Measurements from ENCODE around the gene GGTLC2.
A peak's percentile ranks its signal among the peaks of the same experiment; 100 is the strongest.
"Not testable (repeated sequence)": the region's sequence is repeated elsewhere in the genome, so short reads cannot be mapped to it uniquely, and the experiment has no call there.

Gene GGTLC2

DNA sequence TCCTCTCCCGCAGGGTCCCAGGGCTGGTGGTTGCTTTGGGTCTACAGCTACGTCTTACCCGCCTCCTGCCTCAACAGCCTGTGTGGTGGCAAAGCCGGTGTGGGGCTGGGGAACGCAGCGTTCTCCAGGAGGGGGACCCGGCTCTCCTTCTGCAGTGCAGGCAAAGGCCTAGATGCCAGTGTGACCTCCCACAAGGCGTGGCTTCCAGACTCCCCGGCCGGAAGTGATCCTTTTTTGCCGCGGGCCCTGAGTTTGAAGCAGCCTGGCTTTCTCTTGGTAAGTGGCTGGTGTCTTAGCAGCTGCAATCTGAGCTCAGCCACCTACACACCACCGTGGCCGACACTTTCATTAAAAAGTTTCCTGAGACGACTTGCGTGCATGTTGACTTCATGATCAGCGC is 6.1 kb upstream of the GGTLC2 start:
- DNase-seq (ENCODE audit: low read depth), result peak; percentile 11

DNA sequence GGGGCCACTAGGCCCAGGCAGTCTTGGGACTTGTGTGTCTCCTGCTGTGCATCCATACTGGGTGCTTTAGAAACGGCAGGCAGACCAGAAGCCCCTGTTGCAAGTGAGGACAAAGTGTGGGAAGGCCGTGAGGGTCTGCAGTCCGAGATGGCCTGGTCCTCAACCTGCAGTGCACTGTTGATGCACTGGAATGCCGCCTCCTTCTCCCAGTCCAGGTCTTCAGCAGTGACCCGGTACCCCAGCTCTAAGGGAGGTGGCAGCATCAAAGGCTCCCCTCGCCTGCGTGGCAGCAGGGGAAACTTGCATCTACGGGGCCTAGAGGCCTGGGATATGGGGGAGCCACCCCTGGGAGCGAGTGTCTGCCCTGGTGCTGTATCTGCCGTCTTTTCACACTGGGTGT is 2.2 kb upstream of the GGTLC2 start:
- DNase-seq (ENCODE audit: low read depth), result not testable (repeated sequence)

DNA sequence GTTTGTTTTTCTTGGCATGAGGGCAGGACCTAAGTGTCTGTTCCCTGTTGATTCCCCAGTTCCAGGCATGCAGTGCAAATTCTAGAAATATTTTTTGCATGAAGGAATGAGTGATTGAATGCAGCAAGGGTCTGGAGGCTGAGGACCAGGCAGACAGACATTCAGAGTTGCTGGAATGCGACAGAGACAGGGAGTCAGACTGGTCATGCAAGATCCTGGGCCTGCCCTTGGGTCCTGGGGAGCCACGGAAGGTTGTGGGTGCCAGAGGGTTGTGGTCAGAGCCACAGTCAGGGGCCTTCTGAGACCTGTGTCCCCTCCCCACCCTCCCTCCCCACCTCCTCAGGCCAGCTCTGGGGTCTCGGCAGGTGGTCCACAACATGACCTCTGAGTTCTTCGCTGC is 1.6 kb downstream of the GGTLC2 start:
- peak; percentile 19 for DNase-seq (ENCODE audit: low read depth)

DNA sequence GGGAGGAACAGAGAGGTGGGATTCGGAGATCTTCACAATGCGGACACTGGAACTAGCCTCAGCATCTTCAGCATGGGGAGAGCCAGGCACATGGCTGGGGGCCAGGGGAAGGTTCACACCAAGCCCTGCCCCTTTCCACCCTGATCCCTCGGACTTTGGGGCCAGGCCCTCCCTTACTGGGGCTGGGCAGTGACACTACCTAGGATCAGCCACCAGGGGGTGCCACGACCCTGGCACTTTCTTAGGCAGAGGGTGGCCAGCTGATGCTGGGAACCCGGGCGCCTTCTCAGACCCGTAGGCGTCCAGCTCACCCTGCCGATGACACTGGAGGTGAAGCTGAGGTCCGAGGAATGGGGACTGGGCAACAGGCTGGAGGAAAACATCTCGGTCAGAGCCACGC is 3.5 kb downstream of the GGTLC2 start:
- DNase-seq (ENCODE audit: low read depth), result not testable (repeated sequence)

DNA sequence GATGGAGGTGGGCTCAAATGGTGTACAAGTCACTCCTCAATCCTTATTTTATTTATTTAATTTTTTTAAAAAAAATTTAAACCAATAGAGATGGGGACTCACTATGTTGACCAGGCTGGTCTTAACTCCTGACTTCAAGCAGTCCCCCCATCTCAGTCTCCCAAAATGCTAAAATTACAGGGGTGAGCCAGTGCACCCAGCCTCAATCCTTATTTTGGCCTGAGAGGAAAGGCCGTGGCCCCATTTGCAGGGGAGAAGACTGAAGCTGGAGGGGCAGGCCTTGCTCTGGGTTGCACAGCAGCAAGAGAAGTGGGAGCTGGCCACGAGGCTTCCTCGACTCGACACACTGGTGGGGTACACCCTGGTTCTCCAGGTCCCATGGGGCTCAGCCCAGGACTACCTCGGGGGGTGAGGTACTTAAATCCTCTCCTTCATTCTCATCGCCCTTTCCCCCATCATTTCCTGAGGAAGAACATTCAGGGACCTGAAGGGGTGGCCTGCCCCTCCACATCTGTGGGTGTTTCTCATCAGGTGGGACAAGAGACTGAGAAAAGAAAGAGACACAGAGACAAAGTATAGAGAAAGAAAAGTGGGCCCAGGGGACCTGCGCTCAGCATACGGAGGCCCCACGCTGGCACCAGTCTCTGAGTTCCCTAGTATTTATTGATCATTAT is 4.6 kb downstream of the GGTLC2 start:
- DNase-seq (ENCODE audit: low read depth), result not testable (repeated sequence)

DNA sequence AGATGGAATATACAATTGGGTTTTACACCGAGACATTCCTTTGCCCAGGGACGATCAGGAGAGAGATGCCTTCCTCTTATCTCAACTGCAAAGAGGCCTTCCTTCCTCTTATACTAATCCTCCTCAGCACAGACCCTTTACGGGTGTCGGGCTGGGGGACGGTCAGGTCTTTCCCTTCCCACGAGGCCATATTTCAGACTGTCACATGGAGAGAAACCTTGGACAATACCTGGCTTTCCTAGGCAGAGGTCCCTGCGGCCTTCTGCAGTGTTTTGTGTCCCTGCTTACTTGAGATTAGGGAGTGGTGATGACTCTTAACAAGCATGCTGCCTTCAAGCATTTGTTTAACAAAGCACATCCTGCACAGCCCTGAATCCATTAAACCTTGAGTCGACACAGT is 5.3 kb downstream of the GGTLC2 start:
- not testable (repeated sequence) for DNase-seq (ENCODE audit: low read depth)

DNA sequence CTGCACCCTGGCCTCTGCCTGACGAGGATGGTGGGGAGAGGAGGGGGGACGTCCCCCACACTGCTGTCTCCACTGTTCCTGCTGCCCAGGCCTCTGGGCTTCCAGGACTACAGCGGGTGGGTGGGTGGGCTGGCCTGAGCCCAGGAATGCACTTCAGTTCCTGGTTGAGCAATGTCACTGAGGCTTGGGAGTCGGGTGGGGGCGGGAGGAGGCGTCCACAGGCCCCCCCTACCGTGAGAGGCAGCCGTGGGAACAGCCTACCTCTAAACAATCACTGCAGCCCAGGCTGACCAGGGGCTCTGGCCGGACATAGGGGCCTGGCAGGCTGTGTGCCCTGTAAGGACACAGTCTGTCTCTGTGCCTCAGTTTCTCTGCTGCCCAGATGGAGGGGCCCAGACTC is 6.0 kb downstream of the GGTLC2 start:
- DNase-seq (ENCODE audit: low read depth), result not testable (repeated sequence)

DNA sequence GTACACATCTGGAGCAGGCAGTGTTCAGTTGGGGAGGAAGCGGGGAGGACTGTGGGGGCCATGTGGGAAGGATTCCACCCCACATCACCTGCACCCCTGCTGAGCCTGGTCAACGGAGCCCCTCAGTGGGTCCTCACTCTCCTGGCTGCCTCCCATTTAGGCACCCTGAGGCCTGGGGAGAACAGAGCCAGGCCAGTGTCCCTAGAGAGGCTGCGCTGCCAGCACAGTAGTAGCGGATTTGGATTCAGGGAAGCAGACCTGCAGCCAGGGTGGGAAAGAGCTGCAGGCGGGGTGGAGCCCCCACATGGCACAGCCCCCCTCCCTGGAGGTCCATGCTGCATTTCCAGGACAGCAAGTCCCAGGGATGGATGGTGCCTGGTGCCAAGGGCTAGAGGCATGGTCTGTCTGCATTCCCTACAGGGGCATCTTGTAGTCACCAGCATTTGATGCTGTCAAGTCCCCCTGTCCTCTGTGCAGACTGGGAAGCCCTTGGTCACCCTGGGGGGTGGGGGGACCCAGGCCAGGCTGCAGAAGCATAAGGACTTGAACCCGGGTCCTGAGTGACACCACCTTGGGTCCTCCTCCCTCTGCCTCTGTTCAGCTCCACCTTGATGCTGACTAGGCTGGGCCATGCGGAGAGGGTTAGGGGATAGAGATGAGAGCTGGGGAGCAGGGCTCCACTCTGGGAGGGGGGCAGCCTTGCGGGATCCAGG is 6.5 kb downstream of the GGTLC2 start:
- DNase-seq (ENCODE audit: low read depth), result not testable (repeated sequence)

DNA sequence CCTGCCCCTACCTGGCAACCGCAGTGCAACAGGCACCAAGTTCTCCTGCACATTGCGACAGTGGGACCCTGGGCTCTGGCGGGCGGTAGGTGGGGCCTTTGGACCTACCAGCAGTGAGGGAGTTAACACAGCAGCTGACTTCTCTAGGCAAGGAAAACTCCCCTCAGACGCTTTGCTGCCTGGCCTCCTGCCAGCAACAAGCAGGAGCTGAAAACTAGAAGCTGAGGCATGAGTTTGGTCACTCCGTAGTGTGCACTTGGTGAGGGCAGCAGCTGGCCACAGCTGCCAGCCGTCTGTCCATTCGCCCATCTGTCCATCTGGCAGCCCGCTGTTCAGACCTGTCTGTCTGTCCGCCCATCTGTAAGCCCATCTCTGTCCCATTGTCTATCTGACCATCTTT is 7.2 kb downstream of the GGTLC2 start:
- not testable (repeated sequence) for DNase-seq (ENCODE audit: low read depth)

DNA sequence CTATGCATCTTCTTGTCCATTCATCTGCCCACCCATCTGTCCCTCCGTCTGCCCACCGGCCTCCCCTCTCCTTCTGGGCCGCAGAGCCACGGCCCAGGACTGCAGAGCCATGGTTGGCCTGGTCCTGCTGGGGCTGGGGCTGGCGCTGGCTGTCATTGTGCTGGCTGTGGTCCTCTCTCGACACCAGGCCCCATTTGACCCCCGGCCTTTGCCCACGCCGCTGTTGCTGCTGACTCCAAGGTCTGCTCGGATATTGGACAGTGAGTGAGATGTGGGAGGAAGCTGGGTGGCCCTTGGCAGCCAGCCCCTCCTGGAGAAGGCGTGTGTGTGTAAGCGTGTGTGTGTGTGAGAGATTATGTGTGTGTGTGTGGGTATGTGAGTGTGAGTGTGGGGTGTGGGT is 7.7 kb downstream of the GGTLC2 start:
- not testable (repeated sequence) for DNase-seq (ENCODE audit: low read depth)

DNA sequence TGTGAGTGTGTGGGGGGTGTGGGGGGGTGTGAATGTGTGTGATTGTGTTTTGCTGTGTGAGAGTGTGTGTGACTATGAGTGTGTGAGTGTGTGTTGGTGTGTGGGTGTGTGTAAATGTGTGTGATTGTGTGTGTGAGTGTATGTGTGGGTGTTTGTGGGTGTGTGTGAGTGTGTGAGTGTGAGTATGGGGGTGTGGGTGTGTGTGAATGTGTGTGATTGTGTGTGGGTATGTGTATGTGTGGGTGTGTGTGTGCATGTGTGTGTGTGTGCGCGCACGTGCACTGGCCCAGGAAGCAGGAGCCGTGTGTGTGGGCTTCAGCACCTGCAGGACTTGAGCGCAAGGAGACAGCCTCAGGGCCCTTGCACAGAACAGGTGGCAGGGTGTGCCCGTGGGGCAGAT is 8.2 kb downstream of the GGTLC2 start:
- not testable (repeated sequence) for DNase-seq (ENCODE audit: low read depth)

DNA sequence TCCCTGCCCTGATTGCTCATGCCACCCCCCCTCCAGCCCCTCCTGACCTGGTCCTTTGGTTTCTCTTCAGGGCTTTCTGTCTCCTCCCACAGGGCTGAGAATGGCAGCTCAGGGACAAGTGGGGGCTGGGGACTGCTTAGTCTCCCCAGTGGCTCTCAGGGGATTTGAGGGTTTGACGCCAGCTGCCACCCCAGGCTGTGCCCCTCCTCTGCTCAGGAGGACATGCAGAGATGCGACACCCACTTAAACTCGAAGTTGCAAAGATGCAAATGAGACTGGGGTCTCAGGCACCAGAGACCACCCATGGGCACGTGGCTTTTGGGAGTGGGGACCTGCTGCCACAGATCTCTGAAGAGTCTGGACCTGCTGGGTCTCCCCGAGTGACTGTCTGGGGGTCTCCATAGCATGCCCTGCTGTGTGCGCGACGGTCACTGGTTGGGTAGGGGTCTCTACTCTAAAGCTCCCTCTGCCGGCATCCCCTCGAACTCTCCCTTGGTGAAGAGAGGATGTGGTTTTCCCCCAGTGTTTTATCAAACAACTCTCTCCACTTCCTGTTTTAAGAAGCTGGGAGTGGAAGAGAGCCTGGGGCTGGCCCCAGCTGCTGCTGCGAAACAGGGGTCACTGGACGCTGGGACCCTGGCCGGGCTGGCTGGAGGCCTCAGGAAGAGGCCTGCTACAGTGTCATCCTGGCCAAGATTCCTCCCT is 9.4 kb downstream of the GGTLC2 start:
- not testable (repeated sequence) for DNase-seq (ENCODE audit: low read depth)

DNA sequence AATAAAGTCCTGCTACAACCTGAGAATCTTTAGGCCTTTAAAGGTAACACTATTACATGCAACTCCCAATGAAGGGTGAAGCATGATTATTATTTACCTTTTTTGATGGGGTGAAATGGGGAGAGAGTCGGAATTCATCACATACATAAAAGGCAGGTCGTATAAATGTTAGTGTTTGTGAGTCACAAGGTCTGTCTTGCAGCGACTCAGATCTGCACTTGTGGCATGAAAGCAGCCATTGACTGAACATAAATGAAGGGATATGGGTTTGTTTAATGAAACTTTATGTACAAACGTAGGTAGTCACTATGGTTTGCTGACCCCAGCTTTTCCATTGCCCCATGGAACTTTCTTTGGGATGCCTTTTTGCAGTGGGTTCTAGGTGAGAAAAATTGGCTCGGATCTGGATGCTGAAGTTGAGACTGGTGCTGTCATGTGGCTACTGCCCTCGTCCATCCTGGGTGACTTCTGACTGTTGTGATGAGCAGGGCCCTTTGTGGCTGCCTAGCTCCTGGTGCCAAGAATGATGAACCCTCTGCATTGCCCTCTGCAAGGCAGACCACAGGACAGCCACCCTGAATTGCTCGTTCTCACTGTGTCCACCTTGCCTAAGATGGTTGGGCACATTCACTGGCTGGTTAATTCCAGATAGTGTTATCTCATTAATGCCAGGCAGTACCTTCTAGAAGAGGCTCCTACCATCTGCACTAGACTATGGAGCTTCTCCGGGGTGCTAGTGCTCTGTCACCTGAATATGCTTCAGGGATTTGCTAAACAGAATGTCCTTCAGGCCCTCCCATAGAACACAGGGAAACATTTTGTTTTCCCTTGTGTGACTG is 11.3 kb downstream of the GGTLC2 start:
- DNase-seq (ENCODE audit: low read depth), result no peak

DNA sequence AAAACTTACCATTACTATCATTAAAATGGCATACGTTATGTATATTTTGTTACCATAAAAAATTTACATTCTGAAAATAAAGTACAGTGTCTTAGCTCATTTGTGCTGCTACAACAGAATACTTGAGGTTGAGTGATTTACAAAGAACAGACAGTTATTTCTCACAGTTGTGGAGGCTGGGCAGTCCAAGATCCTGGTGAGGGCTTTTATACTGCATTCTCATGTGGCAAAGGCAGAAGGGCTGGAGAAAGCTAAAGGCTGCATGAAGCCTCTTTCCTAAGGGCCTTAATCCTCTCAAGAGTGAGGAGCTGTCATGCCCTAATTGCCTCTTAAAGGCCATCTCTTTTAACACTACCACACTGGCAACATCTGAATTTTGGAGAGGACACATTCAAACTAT is 13.3 kb downstream of the GGTLC2 start:
- DNase-seq (ENCODE audit: low read depth), result no peak

DNA sequence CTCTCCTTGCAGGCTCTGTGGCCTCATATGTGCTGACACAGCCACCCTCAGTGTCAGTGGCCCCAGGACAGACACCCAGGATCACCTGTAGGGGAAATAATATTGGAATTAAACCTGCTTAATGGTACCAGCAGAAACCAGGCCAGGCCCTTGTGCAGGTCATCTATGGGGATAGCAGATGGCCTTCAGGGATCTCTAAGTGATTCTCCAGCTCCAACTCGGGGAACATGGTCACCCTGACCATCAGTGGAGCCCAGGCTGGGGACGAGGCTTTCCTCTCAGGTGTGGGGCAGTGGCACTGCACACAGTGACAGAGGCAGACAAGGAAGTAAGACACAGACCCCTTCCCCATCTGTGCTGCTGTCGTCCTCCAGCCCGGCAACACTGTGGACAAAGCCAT is 16.9 kb downstream of the GGTLC2 start:
- DNase-seq (ENCODE audit: low read depth), result no peak

DNA sequence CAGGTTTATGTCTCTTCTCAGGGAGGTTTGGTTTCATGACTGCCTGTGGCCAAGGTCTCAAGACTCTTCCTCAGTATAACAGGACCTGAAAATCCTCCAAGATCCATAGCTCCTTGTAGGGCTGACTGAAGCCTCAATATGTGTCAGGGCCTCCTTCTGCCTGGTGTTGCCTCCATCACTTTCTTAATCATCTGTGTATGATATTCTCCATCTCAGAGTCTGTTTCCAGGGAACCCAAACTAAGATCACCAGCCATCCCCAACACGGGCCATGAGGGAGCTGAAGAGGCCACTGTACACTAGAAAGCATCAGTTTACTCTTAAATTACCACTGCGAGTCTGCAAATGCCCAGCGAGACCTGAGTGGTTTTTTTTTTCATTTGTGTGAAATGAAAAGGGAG is 17.7 kb downstream of the GGTLC2 start:
- no peak for DNase-seq (ENCODE audit: low read depth)

DNA sequence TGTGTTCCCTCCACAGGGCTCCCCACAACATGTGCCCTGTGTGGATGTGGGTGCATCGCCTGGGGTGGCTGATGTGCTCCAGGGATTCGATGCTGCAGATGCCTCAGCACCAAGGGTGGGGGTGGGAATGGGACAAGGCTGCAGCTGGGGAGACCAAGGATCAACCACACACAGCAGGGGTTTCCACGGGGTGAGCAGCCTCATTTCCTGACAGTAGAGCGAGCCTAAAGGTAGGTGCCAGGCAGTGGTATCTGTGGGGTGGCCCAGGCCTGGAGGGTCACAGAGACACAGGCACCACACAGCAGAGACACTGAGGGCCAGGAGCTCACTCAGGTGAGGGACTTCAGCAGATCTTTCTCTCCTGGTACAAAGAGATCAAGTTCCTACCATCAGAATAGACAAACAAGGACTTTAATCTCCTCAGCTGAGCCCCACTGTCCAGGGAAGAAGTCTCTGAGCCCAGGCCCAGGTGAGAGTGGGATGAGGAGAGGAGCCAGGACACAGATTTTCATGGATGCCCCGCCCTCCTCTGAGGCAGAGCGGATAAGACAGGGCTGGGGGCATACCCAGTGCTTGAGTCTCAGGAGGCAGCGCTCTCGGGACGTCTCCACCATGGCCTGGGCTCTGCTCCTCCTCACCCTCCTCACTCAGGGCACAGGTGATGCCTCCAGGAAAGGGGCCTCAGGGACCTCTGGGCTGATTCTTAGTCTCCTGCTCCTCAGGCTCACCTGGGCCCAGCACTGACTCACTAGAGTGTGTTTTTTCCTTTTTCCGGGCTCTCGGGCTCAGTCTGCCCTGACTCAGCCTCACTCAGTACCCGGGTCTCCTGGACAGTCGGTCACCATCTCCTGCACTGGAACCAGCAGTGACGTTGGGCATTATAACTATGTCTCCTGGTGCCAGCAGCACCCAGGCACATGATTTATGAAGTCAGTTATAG is 19.7 kb downstream of the GGTLC2 start:
- DNase-seq (ENCODE audit: low read depth), result no peak

DNA sequence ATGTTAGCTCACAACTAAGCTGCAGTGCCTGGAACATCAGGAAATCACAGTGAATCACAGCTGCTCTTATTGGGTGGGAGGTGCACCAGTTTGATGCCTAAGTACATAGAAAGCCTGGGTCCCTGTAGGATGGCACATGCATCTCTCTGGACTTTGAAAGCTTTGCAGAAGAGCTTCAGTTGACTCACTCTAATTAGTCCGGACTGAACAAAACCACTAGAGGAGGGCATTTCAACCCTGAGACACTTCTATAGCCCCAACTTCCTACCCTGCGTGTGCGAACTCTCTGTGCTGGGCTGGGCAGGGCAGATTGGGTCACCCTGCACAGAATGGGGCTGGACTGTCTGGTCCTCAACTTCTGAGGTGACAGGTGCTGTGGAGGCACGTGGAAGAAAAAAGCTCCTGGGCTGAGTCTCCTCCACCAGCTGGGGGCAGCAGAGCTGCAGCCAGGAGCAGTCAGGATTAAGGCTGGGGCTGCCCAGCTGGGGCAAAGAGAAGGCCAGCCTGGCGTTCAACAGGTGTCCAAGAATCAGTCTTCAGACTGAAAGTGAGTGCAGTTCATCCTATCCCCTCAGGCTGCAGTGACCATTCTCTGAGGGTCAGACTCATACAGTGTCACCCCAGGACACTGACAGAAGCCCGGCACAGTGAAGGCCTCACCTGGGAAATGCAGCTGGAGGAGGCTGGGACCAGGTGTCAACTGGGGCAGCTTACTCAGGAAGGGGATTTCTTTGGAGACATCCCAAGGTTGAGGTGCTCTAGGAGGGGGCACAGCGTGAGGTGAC is 22.1 kb downstream of the GGTLC2 start:
- DNase-seq (ENCODE audit: low read depth), result peak; percentile 52

DNA sequence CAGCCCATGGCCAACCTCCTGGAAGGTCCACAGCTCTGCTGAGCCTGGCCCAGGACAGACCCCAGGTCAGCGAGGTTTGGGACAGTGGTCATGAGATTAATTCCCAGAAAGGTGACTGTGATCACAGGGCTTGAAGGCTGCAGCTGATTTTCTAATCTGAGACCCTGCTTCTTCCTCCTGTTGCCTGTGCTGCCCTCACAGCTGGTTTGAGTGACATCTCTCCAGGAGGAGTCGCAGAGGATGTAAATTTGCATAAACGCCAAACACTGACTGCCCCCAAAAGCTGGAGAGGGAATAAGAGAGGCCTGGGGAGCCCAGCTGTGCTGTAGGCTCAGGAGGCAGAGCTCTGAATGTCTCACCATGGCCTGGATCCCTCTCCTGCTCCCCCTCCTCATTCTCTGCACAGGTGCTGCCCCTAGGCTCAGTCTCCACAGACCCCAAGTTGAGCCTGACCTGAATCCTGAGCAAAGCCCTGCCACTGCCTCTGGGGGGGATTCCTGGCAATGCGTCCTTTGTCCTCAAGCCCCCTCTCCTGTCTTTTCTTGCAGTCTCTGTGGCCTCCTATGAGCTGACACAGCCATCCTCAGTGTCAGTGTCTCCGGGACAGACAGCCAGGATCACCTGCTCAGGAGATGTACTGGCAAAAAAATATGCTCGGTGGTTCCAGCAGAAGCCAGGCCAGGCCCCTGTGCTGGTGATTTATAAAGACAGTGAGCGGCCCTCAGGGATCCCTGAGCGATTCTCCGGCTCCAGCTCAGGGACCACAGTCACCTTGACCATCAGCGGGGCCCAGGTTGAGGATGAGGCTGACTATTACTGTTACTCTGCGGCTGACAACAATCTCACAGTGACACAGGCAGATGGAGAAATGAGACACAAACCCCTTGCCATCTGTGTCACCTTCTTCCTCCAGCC is 23.8 kb downstream of the GGTLC2 start:
- DNase-seq (ENCODE audit: low read depth), result no peak

Data from EH (cell line).